Hindlimb muscle (tissue), 1 donor: ENCODE data around the gene SSNA1. TPM values are rescaled to one million over a fixed set of nuclear protein-coding genes. Genes with fewer than 3 reads are reported as not detected.

Experiments
- DNase-seq: peaks from one replicate; pipeline ENCODE4 v3.0.0-alpha.2; 2013
- polyA plus RNA-seq: library from polyadenylated mRNA; unstranded; fragments of 120-200 nt; gene quantifications from one replicate; pipeline ENCODE4 v1.2.1, GENCODE V29; 2013; ENCODE audit not compliant: insufficient read length

The SSNA1 gene
- 66.5 TPM for polyA plus RNA-seq

DNA sequence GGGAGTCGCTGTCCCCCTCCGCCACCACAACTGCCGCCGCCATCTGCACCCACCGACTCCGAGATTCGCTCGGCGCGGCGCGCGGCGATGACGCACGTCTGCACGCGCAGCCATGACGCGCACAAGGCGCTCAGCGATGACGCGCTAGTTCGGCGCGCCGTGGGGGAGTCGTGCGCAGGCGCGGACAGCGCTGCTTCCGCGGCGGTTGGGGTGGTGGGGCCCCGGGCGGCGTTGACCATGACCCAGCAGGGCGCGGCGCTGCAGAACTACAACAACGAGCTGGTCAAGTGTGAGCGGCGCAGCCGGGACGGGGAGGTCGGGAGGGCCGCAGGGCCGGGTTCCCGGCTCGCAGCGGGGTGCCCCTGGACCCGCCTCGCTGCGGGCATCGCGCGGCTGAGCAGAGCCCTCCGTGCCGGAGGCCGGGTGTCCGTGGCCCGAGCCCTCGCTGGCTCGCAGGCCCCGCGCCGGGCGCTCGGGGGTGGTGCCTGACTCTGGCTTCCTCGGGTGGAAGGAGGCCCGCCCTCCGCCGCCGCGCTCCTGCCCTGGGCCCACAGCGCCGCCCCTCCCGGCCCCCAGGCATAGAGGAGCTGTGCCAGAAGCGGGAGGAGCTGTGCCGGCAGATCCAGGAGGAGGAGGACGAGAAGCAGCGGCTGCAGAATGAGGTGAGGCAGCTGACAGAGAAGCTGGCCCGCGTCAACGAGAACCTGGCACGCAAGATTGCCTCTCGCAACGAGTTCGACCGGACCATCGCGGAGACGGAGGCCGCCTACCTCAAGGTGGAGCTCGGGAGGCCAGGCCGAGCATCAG is at the start of gene SSNA1, which contains the start of gene ANAPC2:
Gene SSNA1 (plus strand): TSS at position 187 of the 807 bp plus-strand sequence. CDS start 51 bp downstream, at position 238.
Gene ANAPC2 (minus strand): TSS at position 71 of the 807 bp plus-strand sequence. CDS start 28 bp downstream, at position 43.
- peak; percentile 99 for DNase-seq

DNA sequence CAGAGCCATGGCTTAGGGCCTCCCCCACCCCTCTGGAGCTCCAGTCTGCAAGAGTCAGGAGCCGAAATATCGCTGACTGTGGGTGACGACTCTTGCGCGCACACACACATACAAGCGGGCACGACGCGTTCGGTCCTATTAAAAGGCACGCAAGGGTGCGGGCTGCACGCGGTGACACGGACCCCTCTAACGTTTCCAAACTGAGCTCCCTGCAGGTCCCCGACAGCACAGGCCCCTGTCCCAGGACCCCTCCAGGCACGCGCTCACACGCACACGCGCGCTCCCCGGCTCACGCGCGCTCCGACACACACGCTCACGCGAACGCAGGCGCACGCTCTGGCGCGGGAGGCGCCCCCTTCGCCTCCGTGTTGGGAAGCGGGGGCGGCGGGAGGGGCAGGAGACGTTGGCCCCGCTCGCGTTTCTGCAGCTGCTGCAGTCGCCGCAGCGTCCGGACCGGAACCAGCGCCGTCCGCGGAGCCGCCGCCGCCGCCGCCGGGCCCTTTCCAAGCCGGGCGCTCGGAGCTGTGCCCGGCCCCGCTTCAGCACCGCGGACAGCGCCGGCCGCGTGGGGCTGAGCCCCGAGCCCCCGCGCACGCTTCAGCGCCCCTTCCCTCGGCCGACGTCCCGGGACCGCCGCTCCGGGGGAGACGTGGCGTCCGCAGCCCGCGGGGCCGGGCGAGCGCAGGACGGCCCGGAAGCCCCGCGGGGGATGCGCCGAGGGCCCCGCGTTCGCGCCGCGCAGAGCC is 49.6 kb upstream of the SSNA1 start, which contains the start of gene GRIN1:
Gene GRIN1 (plus strand): TSS at position 433 of the 746 bp plus-strand sequence. CDS start 333 bp downstream, outside the sequence.
- peak; percentile 62 for DNase-seq

GRCh38 chr9:137139468-137140150 is 48.9 kb upstream of the SSNA1 start:
- no peak for DNase-seq

DNA sequence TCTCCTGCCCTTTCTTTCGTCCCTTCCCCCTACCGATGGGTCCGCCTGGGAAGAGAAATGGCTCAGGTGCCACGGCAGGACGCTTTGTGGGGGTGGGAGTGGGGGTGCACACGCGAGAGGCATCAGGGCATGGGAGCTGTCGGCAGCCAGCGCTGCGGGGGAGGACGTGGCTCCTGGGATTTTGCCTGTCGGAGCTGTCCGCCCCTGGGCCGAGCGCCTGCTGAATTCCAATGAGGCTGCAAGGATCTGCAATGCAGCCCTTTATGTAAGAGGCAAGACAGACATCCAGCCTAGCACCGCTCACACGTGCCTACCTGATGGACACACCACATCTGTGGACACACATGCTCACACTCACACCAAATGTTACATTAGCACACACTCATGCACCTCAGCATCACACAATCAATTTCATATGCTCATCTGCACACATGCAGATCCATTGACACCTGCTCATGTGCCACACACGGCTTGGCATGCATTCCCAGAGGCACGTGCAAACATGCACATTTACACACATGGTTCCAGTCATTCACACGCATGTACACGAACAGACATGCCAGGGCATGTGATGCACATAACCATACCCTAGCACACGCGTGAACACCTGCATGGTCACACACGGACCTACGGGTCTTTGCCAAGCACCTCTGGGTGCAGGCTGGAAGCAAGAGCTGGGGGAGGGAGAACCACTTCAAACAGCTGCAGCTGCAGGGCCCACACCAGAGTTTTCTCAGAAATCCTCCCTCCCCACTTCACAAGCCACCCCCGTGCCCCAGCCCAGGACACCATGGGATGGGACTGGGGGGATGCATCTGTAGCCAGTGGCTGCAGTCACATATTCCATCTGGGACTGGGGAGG is 48.1 kb upstream of the SSNA1 start:
- DNase-seq = no peak

GRCh38 chr9:137141050-137141810 is 47.2 kb upstream of the SSNA1 start:
- no peak for DNase-seq

- DNase-seq = no peak
Measured at GRCh38 chr9:137141976-137142936, 46.2 kb upstream of the SSNA1 start.

GRCh38 chr9:137143459-137143858 is 45.0 kb upstream of the SSNA1 start:
- no peak for DNase-seq

DNA sequence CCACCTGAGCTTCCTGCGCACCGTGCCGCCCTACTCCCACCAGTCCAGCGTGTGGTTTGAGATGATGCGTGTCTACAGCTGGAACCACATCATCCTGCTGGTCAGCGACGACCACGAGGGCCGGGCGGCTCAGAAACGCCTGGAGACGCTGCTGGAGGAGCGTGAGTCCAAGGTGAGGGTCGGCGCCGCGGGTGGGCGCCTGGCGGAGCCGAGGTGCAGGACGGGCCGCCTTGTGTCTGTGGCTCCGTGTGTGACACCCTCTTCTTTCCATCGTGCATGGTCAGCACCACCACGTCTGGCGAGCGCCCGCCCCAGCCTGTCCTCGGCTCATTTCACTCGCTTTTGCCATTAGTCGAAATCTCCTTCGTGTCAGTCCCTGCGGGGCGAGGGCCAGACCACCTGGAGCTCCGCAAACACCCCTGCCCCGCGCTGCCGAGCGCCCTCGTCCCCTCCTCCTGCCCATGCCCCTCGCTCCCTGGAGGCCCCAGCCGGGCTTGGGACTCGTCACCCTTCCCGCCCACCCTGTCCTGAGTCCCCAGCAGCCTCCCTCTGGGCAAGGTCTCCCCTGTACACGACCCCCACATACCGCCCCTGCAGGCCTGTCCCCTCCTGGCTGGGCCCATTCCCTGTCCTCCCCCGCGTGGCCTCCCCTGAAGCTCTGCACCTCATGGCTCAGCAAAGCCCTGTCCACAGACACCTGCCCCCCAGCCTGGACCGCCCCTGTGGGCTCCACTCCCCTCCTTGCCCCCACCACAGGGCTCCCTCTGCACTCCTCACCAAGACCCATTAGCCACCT is 42.5 kb upstream of the SSNA1 start:
- DNase-seq = no peak

- DNase-seq = no peak
Measured at GRCh38 chr9:137146527-137146918, 42.0 kb upstream of the SSNA1 start.

DNA sequence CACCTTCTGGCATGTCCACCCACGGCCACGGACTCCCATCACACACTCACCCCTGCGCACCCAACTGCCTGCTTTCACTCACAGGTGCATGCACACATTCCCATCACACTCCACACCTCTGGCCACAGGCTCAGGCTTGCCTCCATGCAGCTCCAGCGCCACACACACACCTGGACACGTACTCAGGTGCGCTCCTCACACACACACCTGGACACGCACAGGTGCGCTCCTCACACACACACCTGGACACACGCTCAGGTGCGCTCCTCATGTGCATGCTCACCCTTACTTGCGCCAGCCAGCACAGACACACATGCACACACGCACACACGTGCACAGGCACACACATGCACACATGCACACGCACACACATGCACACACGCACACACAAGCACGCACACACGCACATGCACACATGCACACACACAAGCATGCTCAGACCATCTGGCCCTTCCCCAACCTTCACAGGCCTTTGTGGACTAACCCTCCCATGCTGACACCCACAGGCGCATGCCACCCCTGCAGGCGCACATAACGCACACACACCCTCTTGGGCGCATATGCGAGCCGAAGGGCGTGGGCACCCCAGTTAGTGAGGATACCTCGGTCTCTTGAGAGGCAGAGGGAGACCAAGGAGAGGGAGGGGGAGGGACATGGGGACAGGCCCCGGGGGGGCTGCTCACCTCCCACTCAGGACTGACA is 41.2 kb upstream of the SSNA1 start:
- no peak for DNase-seq

- DNase-seq = no peak
Measured at GRCh38 chr9:137147793-137148160, 40.7 kb upstream of the SSNA1 start.

DNA sequence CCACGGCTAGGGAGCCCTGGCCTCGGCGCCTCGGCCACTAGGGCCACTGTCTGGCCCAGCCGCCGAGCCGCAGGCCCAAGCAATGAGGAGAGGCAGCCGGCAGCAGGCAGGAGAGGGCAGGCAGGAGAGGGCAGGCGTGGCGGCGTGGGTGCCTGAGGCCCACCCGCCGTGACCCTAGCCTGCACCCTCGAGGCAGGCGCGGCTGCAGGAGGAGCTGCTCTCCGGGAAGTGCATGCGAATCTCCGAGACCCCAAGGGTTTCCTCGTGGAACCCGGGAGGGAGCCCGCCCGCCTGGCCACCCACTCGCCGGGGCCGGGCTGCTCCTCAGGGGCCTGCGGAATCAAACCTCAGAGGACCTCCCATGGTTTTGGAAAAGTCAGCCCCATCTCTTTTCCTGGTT is 40.2 kb upstream of the SSNA1 start:
- no peak for DNase-seq

- DNase-seq = no peak
Measured at GRCh38 chr9:137148661-137149060, 39.8 kb upstream of the SSNA1 start.

DNA sequence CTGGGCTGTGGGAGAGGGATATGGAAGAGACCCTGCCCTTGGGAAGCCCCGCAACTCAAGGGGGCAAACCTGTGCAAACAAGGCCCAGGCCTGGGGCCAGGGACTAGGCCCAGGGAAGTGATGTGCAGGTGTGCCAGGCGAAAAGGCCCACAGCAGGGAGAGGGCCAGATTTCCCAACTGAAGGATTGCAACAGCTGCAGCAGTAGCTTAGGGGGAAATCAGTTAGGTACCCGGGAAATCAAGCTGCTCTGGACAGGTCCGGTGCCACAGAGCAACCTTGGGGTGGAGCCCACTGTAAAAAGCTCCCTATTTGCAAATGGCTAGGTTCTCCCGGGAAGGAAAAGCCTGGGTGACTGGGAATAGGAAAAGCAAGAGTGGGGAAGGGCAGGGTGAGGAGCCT is 39.1 kb upstream of the SSNA1 start:
- DNase-seq = no peak

DNA sequence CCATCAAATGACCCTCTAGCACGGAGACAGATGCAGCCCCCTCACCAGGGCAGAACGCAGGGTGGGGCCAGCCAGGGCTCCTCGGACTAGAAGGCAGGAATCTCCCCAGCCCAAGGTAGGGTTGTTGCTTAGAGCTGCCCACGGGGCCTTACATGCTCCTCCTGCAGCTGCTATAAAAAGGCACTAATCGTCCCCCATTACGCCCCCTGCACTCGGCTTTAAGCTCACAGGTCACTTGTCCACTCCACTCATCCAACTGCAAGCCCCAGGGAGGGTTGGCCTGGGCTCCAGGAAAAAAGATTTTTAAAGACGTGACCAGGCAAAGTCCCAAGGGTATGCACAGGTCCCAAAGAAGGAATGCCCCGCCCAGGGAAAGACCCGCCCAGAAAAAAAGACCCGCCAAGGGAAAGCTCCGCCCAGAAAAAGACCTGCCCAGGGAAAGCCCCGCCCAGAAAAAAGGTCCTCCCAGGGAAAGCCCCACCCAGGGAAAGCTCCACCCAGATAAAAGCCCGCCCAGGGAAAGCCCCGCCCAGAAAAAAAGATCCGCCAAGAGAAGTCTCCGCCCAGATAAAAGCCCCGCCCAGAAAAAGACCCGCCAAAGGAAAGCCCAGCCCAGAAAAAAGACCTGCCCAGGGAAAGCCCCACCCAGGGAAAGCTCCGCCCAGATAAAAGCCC is 38.4 kb upstream of the SSNA1 start:
- no peak for DNase-seq

- no peak for DNase-seq
Measured at GRCh38 chr9:137150617-137151457, 37.6 kb upstream of the SSNA1 start.

DNA sequence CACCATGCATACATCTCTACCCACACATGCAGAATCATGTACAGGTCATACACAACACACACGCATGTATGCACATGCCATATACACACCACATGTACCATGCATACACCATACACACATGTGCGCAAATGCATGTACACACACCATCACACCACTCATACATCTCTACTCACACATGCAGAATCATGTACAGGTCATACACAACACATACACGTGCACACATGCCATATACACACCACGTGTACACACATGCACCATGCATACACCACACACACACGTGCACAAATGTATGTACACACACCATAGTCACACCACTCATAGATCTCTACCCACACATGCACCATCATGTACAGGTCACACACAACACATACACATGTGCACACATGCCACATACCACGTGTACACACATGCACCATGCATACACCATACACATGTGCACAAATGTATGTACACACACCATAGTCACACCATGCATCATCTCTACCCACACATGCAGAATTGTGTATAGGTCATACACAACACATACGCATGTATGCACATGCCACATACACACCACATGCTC is 35.6 kb upstream of the SSNA1 start:
- no peak for DNase-seq
